IPS-11a (cell line): ENCODE data around the gene SEMA7A.
"Not testable (repeated sequence)": the region's sequence is repeated elsewhere in the genome, so short reads cannot be mapped to it uniquely, and the experiment has no call there.

Source experiments
- H3K4me3 ChIP-seq: one replicate; pipeline ENCODE4 v1.5.1; 2013; ENCODE audit warnings: low read depth, low read length, control low read depth

SEMA7A gene

DNA sequence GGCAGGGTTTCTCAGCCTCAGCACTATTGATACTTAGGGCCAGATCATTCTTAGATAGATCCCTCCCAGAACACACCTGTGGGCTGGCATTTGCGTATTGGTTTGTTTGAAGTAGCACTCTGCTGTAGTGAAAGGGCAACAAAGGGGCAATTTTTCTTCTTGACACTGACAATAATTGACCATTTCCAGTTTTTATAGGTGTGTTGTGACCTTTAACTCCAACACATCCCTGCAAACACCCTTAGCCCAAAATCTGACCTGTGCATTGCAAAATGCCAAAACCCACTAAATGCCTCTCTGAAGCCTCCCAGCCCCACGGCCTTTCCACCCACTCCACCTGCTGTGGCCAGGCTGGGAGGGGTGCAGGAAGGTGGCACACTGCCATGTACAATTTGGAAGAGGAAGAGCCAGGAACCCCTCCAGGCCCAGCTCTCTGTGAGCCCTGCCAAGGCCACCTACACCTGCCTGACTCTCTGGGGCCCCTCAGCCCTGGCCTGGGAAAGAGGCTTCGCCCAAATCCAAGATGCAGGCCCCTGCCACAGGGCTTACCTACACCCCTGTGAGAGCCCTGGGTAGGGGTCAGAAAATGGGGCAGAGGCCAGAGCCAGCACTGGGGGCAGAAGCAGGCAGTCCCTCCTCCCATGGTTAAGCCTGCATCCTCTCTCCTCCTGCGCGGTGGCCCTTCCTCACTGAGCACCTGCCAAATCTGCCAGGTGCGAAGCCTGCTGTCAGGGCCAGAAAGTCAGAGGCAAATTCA, 56.8 kb downstream of the SEMA7A start:
- H3K4me3 ChIP-seq = no peak overlapping the region

DNA sequence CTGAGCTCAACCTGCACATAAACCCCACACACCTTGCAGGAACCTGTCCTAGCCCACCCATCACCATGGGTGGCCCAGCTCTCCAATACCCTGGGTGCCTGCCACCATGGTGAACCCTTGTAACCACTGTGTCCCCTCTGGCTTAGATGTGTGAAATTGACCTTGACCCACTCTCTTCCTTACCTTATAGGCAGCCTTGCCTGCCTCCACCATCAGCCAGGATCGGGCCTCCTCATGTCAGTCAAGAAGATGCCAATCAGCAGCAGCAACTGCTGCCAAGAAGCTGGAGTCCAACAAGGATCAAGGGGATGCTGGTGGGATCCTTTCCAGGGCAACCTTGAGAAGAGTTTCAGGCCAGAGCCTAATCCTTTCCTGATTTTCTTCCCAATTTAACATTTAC, 57.5 kb downstream of the SEMA7A start:
- no peak overlapping the region for H3K4me3 ChIP-seq

DNA sequence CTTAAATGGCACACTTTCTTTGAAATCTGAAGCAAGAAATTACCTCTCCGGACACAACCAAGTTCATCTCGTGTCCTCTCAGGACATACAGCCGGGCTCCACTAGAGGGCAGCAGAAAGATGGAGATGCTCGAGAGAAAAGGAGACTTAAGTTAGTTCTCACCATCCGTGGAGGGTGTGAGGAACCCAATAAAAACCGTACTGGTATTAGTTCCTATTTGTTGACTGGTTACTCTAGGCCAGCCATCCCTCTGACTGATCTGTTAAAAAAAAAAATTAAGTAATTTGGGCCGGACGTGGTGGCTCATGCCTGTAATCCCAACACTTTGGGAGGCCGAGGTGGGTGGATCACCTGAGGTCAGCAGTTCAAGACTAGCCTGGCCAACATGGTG, 58.5 kb downstream of the SEMA7A start:
- no peak overlapping the region for H3K4me3 ChIP-seq

DNA sequence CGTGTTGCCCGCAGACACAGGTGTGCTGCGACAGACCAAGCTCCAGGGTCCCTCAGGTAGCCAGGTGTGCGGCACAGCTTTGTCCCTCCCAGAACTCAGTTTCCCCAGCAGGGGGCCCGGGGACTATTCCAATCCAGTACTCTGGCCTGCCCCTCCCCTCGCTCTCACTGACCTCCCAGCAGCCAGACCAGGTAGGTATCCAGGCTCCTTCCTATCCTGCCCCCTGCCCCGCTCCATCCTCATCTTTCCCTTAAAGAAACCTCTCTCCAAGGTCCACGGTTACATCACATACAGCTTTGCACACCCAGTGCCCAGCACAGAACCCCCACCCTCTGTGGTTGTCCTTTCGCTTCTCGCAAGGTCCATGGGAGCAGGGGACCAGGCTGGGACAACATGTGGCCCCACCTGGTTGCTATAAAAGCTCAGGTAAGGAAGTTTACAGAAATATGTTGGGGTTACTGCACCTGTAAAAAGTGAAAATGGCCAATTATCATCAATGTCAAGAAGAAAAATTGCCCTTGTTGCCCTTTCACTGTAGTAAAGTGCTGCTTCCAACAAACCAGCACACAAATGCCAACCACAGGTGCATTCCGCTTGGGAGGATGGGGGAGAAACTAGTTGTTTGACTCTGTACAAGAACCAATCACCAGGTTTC, 59.0 kb downstream of the SEMA7A start:
- H3K4me3 ChIP-seq = peak overlapping the region; percentile 46

DNA sequence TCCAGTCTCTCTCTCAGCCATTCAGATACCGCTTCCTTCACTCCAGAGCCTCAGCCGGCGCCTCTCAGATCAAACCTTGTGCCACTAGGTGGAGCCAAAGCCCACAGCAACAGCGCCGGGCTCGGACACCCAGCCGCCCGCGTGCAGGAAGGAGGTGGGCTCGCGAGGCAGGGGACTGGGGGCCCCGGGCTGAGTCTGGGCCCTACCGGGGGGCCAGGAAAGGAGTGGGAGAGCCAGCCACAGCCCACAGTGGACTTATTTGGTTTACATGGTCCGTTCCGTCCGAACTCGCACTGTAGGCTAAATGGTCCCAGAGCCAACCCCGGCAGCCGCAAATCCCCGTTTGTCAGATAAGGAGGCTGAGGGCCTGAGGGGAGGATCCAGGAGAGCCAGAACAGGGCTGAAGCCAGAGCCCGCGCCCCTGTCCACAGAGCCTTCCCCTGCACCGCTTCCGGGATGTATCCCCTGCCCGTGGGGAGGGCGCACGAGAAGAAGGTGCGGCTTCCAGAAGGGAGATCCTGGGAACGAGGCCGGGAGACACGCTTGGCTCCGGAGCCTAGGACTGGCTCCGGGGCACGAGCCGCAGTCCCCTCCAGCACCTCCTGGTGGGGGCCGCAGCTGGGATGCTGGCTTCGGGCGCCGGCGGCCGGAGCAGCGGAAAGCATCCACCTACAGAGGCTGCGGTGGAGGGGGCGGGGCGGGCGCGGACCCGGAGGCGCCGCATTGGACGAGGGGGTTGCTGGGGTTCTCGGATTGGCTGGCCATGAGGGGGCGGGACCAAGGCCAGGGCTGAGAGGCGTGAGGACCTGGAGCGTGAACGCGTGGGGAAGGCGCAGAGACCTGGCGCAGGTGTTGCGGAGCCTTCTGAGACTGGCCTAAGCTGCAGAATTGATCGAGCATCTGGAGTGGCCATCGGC, 59.8 kb downstream of the SEMA7A start:
- peak overlapping the region; percentile 46 for H3K4me3 ChIP-seq

DNA sequence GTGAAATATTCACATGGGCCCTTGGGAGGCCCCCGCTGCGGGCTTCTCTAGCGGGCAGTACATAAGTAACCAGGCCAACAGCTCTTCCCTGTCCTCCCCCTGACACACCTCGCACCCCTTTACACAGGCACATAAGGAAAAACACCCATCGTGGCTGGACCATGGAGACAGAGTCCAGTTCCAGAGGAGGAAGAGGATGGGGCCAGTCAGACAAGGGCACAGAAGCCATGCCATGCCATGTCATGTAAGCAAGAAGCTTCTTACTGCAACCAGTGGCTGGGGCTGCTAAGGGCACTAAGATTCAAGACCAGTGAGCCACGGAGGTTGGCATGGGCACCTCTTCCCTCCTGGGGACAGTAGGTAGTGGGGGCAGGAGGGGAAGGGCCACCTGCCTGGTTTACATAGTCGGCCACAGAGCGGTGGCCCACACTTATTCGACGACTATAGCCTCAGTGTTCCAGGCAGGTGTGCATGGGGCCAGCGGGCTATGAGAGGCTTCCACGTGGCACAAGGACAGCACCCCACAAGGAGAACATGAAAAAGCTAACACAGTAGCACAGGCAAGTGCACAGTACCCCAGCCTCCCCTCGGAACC, 60.6 kb downstream of the SEMA7A start:
- no peak overlapping the region for H3K4me3 ChIP-seq

DNA sequence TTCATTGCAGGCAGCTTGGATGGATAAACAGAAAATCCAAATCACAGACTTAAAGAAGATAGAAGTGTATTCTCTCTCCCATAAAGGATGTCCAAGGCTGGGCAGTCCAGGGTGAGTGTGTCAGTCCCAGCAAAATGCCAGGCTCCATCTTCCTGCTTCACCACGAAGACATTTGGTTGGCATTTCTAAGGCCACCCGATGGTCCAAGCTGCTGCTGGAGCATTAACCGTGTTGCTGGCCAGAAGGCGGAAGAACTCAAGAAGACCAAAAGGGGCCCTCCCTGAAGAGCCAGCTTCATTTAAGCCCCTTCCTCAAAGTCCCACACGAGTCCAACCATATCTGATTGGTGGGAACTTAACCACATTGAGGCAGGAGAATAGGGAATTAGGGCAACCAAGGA, 63.3 kb downstream of the SEMA7A start:
- no peak overlapping the region for H3K4me3 ChIP-seq

DNA sequence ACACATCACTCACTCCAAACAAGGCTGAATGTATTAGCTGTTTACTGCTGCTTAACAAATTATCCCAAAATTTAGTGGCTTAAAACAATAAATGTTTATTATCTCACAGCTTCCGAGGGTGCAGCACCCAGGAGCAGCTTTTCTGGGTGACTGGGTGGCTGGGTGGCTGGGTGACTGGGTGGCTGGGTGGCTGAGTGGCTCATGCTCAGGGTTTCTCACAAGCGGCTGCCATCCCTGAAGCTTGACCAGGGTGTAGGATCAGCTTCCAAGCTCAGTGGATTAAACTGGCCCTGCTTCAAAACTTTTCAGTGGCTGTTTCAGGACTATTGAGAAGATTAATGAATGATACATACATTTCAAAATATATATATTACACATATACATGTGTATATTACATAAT, 64.0 kb downstream of the SEMA7A start:
- H3K4me3 ChIP-seq = no peak overlapping the region

DNA sequence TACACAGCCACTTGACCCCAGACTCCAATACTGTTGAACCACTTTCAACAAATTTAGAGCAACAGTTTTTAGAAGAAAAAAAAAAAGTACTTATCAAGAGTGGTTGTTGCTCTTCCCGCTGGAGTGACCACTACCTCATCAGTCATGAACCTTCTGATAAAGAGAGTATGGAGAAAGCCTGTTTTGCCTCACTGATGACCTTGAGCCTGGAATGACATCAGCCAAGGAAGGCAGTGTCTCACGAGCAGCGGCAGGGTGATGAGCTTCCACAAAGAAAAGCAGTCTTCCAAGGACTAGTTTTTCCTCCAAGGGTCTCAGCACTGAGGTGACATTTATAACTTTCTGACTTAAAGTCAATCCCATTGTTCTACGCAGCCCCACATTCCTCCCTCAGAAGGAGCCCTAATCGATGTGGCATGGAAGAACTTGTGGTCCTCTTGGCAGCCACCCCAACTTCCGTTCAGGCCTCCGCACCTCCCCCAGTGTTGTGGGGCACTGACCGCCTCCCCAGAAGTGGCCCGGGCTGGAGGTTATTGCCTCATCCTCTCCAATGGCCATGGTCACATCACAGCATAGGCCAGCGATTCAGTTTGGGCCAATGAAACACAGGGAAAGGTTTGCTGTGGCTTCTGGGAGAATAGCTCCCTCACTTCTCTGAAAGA, 64.5 kb downstream of the SEMA7A start:
- H3K4me3 ChIP-seq = no peak overlapping the region

DNA sequence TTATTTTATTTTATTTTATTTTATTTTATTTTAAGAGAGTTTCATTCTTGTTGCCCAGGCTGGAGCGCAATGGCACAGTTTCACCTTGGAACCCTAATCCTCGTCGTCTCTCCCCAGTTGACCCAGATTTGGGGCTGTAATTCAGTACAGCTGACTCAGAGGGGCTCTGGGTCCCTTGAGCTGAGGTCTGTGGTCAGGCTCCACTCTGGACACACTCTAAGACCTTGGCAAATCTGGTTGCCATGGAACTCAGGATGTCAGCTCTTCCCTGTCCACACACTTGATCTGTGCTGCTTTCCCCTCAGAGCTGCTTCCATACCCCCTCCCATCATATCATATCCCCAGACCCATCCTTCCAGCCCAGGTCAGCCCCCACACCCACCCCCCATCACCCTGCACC, 65.6 kb downstream of the SEMA7A start:
- H3K4me3 ChIP-seq = no peak overlapping the region

DNA sequence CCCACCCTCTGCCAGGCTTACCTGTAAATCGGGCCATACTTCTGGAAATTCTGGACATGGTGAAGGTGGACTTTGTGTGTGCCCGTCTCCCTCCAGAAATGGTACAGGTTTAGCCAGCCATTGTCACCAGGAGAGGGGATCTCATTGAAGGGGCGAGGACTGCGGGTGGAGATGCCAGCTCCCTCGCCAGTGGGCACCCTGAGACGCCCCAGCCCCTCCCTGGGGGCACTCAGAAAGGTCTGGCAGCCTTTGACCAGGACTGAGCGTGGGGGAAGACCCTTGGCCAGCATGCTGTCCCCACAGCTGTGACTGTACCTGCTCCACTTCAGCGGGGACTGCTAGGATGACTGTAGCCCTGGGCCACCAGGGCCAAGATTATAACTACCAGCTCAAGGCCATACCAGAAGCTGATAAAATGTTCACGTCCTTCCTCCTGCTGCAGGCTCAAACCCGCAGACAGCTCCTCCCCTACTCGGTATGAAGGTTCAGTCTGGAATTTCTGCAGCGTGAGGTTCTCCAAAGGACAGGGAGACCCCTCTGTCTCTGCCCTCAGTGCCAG, 66.4 kb downstream of the SEMA7A start, which contains the start of gene CYP11A1:
CYP11A1 (minus strand) TSS at position 351 of the 559 bp plus-strand sequence; CDS start at position 290, 61 bp downstream.
- no peak within 1 kb of the TSS for H3K4me3 ChIP-seq

DNA sequence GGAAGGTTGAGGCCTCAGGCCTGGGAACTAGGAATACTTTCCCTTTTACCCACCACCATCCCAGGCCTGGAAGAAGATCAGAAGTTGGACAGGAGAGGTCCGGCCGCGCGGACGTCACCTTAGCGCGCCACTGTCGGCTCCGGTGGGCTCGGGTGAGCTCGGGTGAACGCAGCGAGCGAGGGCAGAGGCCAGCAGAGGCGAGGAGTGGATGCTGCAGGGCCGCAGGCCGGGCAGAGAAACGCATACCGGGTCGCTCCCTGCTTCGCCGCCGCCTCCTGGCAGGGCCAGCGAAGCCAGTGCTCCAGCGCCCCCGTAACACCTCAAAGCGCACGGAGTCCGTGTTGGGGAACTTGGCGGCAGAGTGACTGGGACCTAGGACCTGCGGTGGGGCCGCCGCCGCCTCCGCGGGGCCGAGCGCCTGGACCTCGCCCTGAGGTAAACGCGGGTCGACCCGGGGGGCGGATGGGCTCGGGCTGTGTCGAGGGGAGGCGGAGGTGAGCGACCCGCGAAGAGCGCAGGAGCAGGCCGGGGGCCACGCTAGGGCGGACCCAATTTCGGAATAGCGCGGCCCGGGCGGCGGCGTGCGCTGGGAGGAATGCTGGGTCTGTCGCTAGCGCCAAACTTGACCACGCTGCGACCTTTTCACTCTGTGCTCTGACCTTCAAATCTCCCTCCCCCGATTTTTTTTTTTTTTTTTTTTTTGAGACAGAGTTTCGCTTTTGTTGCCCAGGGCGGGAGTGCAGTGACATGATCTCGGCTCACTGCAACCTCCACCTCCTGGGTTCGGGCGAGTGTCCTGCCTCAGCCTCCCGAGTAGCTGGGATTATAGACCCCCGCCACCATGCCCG, 67.9 kb downstream of the SEMA7A start:
- H3K4me3 ChIP-seq = peak overlapping the region; percentile 44

DNA sequence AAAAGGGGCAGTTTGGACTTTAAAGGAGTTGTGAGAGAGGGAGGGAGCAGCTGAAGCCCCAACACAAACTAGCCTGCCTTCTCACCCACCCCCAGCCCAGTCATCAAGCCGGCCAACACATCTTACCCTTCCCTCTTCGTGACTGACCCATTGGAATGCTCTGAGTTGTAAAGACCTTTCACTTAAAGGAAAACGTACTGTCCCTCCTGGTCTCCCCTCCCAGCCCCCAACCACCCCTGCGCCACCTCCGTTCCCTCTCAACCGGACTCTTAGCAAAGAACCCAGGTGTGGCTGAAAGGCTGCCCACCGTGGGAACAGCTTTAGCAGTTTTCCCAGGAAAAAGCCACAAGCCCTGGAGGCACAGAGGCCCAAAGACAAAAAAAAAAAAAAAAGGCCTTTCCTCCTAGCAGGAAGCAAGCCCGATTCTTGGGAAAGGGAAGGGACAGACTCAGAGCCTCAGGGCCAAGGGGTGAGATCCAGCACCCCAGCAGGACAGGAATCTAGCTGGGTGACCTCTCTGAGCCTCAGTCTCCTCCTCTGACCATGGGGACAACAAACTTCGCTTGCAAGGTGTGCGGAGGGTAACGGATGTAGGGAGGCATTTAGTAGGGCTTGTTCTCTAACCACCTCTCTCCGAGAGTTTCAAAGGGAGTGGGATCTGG, 68.7 kb downstream of the SEMA7A start:
- H3K4me3 ChIP-seq = peak overlapping the region; percentile 44

DNA sequence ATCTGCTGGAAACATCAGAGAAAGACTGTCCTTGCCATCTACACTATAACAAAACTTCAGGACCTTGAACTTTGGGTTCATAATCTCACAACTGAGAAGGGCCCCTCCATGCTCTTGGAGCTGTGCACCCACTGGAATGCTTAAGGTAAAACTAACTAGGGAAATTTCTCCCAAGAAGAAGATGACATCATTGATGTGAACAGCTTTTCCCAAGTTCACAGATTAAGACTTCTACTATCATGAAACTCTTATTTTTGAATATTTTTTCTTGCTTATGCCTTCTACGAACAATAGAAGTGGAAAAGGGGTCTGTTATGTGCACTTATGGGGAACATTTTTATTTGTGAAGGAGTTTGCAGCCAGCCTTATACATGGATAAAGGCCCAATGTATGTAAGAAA, 71.3 kb downstream of the SEMA7A start:
- H3K4me3 ChIP-seq = no peak overlapping the region

DNA sequence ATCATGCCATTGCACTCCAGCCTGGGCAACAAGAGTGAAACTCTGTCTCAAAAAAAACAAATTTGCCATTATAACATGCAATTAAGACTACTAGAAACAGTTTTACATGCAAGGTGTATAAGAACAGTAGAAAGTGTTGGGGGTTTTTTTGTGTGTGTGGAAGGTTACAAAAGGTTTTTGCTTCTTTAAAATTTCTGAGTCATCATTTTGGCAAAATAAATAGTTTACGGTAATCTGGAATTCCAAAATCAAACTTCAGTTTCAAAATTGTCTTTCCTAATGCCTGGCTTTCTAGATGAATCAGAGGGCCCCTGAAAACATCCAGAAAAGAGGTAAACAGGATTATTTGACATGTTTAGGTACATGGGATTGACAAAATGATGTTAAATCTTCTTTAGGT, 72.9 kb downstream of the SEMA7A start:
- H3K4me3 ChIP-seq = not testable (repeated sequence)

DNA sequence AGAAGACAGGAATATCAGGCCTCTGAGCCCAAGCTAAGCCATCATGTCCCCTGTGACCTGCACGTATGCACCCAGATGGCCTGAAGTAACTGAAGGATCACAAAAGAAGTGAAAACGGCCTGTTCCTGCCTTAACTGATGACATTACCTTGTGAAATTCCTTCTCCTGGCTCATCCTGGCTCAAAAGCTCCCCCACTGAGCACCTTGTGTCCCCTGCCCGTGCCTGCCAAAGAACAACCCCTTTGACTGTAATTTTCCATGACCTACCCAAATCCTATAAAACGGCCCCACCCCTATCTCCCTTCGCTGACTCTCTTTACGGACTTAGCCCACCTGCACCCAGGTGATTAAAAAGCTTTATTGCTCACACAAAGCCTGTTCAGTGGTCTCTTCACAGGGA, 74.4 kb downstream of the SEMA7A start:
- not testable (repeated sequence) for H3K4me3 ChIP-seq
